Glomerular endothelial cell (primary cell): ENCODE measurements around the gene RUVBL2. TPM values are rescaled to one million over a fixed set of nuclear protein-coding genes. Genes with fewer than 3 reads are reported as not detected.

Source experiments
- total RNA-seq: library from RNA; depleted of rRNA; stranded (reverse); fragments of >200 nt; gene quantifications from 2 replicates; pipeline ENCODE4 v1.2.3, GENCODE V29; 2015

Gene RUVBL2
- total RNA-seq, 1 donor from 2014 or later, result 133 TPM

Other genes starting within 250 kb of the RUVBL2 start
- gene IZUMO1, start 247.0 kb upstream of the RUVBL2 start, total RNA-seq, result not detected in 2 replicates
- 6.1 and 6.4 TPM in 2 replicates for gene FUT1, start 241.2 kb upstream of the RUVBL2 start, total RNA-seq
- gene FGF21, start 238.4 kb upstream of the RUVBL2 start, total RNA-seq, result not detected in 2 replicates
- gene BCAT2, start 182.9 kb upstream of the RUVBL2 start, total RNA-seq, result 53.3 and 71.8 TPM in 2 replicates
- 38.8 and 39.6 TPM in 2 replicates for gene HSD17B14, start 157.4 kb upstream of the RUVBL2 start, total RNA-seq
- gene PLEKHA4, start 125.3 kb upstream of the RUVBL2 start, total RNA-seq, result 2.4 and 4.0 TPM in 2 replicates
- 74.2 and 82.8 TPM in 2 replicates for gene PPP1R15A, start 121.5 kb upstream of the RUVBL2 start, total RNA-seq
- gene TULP2, start 95.1 kb upstream of the RUVBL2 start, total RNA-seq, result 0.19 TPM in 1 of 2 replicates, not detected in the other
- 446 and 494 TPM in 2 replicates for gene NUCB1, start 93.6 kb upstream of the RUVBL2 start, total RNA-seq
- gene DHDH, start 60.2 kb upstream of the RUVBL2 start, total RNA-seq, result not detected in 2 replicates
- gene BAX, start 39.0 kb upstream of the RUVBL2 start, total RNA-seq, result 208 and 237 TPM in 2 replicates
- 2,985 and 5,472 TPM in 2 replicates for gene FTL, start 28.6 kb upstream of the RUVBL2 start, total RNA-seq
- 40.0 and 41.5 TPM in 2 replicates for gene GYS1, start 578 bp upstream of the RUVBL2 start, total RNA-seq
- 0.76 TPM in 1 of 2 replicates, not detected in the other for gene LHB, start 23.2 kb downstream of the RUVBL2 start, total RNA-seq
- not detected in 2 replicates for gene CGB3, start 30.4 kb downstream of the RUVBL2 start, total RNA-seq
- not detected in 2 replicates for gene CGB2, start 38.0 kb downstream of the RUVBL2 start, total RNA-seq
- not detected in 2 replicates for gene CGB1, start 43.0 kb downstream of the RUVBL2 start, total RNA-seq
- not detected in 2 replicates for gene CGB5, start 50.0 kb downstream of the RUVBL2 start, total RNA-seq
- not detected in 2 replicates for gene CGB8, start 55.2 kb downstream of the RUVBL2 start, total RNA-seq
- not detected in 2 replicates for gene CGB7, start 63.9 kb downstream of the RUVBL2 start, total RNA-seq
- not detected in 2 replicates for gene NTF4, start 70.9 kb downstream of the RUVBL2 start, total RNA-seq
- 0.06 TPM in 1 of 2 replicates, not detected in the other for gene KCNA7, start 78.8 kb downstream of the RUVBL2 start, total RNA-seq
- gene SNRNP70, start 91.6 kb downstream of the RUVBL2 start, total RNA-seq, result 156 and 289 TPM in 2 replicates
- gene LIN7B, start 120.5 kb downstream of the RUVBL2 start, total RNA-seq, result 5.4 and 7.7 TPM in 2 replicates
- gene C19orf73, start 125.3 kb downstream of the RUVBL2 start, total RNA-seq, result 1.9 and 3.3 TPM in 2 replicates
- gene PPFIA3, start 125.7 kb downstream of the RUVBL2 start, total RNA-seq, result 3.8 and 4.6 TPM in 2 replicates
- gene HRC, start 161.5 kb downstream of the RUVBL2 start, total RNA-seq, result not detected in 2 replicates
- gene TRPM4, start 163.9 kb downstream of the RUVBL2 start, total RNA-seq, result 35.5 and 39.5 TPM in 2 replicates